ENCODE data around the gene TMPRSS4.

Gene TMPRSS4

DNA sequence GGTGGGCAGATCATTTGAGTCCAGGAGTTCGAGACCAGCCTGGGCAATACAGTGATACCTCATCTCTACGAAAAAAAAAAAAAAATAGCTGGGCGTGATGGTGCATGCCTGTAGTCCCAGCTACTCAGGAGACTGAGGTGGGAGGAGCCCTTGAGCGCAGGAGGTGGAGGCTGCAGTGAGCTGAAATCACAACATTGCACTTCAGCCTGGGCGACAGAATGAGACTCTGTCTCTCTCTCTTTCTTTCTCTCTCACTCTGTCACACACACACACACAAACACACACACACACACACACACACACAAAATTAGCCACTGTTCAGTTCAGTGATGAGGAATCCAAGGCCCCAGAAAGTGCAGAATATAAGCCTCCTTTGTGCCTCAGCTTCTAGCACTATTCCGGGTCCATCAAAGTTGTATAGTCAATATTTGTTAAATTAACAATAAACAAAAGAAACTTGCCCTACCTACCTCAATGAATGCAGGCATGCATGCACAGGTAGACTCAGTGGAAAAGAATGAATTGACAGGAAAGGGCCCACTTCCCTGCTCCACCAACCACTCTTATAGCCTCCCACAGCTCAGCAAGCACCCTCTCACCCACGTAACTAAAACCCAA, 13.8 kb downstream of the TMPRSS4 start:
- DNase-seq (ENCODE audit: low spot score): no peak
- ChIA-PET POLR2A (ENCODE audit: low non-redundant PET) (no interaction called here), CTCF (no interaction called here)
- TF ChIP-seq, protein P1, sequence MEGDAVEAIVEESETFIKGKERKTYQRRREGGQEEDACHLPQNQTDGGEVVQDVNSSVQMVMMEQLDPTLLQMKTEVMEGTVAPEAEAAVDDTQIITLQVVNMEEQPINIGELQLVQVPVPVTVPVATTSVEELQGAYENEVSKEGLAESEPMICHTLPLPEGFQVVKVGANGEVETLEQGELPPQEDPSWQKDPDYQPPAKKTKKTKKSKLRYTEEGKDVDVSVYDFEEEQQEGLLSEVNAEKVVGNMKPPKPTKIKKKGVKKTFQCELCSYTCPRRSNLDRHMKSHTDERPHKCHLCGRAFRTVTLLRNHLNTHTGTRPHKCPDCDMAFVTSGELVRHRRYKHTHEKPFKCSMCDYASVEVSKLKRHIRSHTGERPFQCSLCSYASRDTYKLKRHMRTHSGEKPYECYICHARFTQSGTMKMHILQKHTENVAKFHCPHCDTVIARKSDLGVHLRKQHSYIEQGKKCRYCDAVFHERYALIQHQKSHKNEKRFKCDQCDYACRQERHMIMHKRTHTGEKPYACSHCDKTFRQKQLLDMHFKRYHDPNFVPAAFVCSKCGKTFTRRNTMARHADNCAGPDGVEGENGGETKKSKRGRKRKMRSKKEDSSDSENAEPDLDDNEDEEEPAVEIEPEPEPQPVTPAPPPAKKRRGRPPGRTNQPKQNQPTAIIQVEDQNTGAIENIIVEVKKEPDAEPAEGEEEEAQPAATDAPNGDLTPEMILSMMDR (conservative IDR thresholded peaks at IDR 0.05; ENCODE audit: low read depth): no peak
- H3K27ac ChIP-seq: no peak overlapping the region

DNA sequence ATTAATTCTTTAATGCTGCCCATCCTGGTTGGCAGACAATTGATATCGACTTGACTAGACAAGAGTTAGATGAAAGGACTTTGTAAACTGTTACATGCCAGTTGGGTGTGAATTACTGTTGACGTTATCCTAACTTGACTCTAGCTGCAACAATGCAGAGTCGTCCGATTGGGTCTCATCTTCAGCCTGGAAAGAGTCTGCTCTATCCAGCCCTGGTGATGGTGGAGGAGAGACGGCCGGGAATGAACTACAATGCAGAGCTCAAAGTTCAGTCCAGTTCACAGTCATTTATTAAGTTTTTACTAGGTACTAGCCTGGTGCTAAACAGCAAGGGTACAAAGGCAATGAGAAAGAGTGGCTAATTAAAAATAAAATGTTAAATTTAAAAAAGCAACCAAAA, 14.8 kb downstream of the TMPRSS4 start:
- no peak overlapping the region for H3K27ac ChIP-seq
- DNase-seq (ENCODE audit: low spot score): no peak
- ChIA-PET CTCF (interaction anchor here (0.9 kb wide), 1 partner anchor 284 kb away, joined by 4 read pairs; no protein-coding TSS in a partner anchor), POLR2A (ENCODE audit: low non-redundant PET) (interaction anchor here (1.1 kb wide), 1 partner anchor 12 kb away, joined by 6 read pairs; no protein-coding TSS in a partner anchor)
- TF ChIP-seq, protein P1 (conservative IDR thresholded peaks at IDR 0.05; ENCODE audit: low read depth): no peak

DNA sequence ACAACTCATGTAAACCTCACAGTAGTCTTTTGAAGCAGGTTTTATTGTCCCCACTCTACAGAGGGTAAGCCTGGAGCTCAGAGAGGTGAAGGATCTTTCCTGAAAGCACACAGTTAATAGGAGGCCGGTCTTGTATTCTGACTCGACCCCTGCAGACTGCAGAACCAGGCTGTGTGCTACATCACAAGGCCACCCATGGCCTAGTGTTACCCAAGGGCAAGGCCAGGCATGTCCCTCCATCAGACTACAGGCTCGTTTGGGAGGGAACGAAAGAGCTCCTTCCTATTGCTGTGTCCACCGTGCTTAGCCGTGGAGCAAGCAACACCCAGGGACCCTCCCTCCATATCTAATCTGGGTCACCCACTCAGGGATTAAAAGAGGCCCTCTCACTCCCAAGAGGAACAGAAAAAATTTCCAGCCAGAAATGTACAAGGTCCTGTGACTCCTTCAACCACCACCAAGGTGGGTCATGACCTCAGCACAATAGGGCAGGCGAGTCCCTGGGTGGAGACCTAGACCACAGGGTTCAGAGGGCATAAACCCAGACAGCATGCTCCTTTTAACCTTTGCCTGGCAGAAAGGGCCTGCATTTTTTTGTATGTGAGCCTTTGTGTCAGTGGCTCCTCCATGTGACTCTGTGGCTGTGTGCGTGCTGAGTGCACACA, 16.2 kb downstream of the TMPRSS4 start:
- no peak overlapping the region for H3K27ac ChIP-seq

DNA sequence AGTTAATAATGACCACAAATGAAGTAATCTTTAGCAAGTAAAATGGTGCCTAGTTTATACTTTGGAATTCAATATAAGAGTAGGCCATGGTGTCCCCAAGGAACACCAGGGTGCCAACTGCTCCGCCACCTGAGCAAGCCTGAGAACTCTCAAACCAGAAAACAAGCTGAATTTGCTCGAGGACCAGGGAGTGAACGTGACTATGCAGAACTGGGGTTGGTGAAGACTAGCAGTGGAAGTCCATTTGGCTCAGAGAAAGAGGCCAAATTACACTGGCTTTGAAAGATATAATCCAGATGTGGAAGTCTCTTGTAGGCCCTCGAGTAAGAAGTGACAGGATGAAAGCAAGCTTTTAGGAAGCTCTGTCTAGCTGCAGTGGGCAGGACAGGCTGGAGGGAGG, 18.6 kb downstream of the TMPRSS4 start:
- POLR2A ChIA-PET (ENCODE audit: low non-redundant PET): no interaction called here
- no peak for DNase-seq (ENCODE audit: low spot score)
- CTCF ChIA-PET: no interaction called here
- no peak overlapping the region for H3K27ac ChIP-seq
- TF ChIP-seq, protein P1 (conservative IDR thresholded peaks at IDR 0.05; ENCODE audit: low read depth): no peak

More for the DNA sequence above, 16.2 kb downstream of the TMPRSS4 start:
- ChIA-PET POLR2A (ENCODE audit: low non-redundant PET) (no interaction called here), CTCF (no interaction called here)
- TF ChIP-seq, protein P1 (conservative IDR thresholded peaks at IDR 0.05; ENCODE audit: low read depth): no peak
- DNase-seq (ENCODE audit: low spot score): no peak

DNA sequence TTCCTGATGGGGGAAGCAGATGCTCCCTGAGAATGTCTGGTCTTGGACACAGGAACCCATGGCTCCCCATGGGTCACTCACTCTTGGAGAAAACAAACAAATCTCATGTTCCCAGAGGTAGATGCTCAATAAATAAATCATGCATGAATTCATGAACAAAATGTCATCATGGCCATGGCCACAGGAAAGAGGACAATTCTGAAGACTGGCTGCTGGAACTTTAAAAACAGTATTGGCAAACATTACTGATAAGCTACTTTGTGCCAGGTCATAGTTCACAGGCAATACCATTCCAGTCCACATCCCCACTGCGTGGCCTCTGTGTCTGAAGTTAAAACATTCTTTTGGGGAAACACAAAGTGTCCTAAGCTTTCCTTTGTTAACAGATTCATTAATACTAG, 19.1 kb downstream of the TMPRSS4 start:
- ChIA-PET CTCF (no interaction called here), POLR2A (ENCODE audit: low non-redundant PET) (no interaction called here)
- TF ChIP-seq, protein P1 (conservative IDR thresholded peaks at IDR 0.05; ENCODE audit: low read depth): no peak
- no peak overlapping the region for H3K27ac ChIP-seq
- no peak for DNase-seq (ENCODE audit: low spot score)

DNA sequence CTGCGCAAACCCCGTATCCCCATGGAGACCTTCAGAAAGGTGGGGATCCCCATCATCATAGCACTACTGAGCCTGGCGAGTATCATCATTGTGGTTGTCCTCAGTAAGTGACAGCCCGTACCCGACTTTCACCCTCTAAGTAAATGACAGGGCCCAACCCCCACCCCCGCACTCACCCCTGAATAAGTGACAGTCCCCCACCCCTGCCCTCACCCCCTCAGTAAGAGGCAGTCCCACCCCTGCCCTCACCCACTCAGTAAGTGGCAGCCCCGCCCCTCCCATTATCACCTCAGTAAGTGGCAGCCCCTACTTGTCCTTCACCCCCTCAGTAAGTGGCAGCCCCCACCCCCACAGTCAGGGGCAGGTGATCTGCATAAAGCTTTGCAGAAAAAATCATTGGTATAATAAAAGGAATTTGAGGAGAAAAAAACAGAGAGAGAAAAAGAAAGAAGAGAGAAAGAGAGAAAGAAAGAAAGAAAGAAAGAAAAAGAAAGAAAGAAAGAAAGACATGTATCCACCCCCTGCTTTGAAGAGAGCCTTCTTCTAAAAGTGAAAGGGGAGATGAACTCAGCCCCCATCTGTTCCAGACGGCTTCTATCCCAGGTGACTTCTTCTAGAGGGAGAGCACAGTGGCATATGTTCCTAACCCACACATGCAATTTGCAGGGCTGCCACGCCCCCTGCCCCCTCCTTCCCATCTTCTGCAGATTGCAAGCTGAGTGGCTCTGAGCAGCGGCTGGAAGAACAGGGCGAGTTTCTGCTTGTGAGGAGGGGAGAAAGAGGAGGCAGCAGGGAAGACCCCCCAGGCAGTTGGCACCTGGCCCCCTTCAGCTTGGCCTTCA, 22.3 kb downstream of the TMPRSS4 start:
- TF ChIP-seq, protein P1 (conservative IDR thresholded peaks at IDR 0.05; ENCODE audit: low read depth): no peak
- ChIA-PET POLR2A (ENCODE audit: low non-redundant PET) (interaction anchor here (0.7 kb wide), 1 partner anchor 12 kb away, joined by 3 read pairs; no protein-coding TSS in a partner anchor), CTCF (no interaction called here)
- H3K27ac ChIP-seq: no peak overlapping the region
- no peak for DNase-seq (ENCODE audit: low spot score)
